H9 (cell line): ENCODE measurements around the gene LRRC45. TPM values are rescaled to one million over a fixed set of nuclear protein-coding genes. Genes with fewer than 3 reads are reported as not detected.

ENCODE experiments used
- DNase-seq: peaks from one replicate; pipeline ENCODE4 v3.0.0-alpha.2; 2017
- H2AFZ ChIP-seq: one replicate; pipeline ENCODE4 v1.6.1; 2013; ENCODE audit warnings: mild to moderate bottlenecking, low read length, control low read depth, moderate library complexity
- H2AK5ac ChIP-seq: 2 replicates; pipeline ENCODE4 v1.6.1; 2013; ENCODE audit warnings: low read length, control low read depth, mixed read lengths; ENCODE audit not compliant: insufficient read length
- H2BK120ac ChIP-seq: one replicate; pipeline ENCODE4 v1.6.1; 2013; ENCODE audit warnings: low read depth, mild to moderate bottlenecking, low read length, control low read depth, inconsistent platforms; ENCODE audit not compliant: poor library complexity, severe bottlenecking
- H2BK12ac ChIP-seq: 2 replicates; pipeline ENCODE4 v1.6.1; 2013; ENCODE audit warnings: low read length, control low read depth, mixed read lengths, low read depth; ENCODE audit not compliant: insufficient read length
- H2BK15ac ChIP-seq: 2 replicates; pipeline ENCODE4 v1.6.1; 2013; ENCODE audit warnings: low read depth, low read length, control low read depth
- H2BK20ac ChIP-seq: one replicate; pipeline ENCODE4 v1.6.1; 2013; ENCODE audit warnings: low read depth, mild to moderate bottlenecking, low read length, control low read depth, inconsistent platforms; ENCODE audit not compliant: poor library complexity, severe bottlenecking
- H2BK5ac ChIP-seq: 2 replicates; pipeline ENCODE4 v1.6.1; 2013; ENCODE audit warnings: low read length, control low read depth, mixed read lengths; ENCODE audit not compliant: insufficient read length
- H3K14ac ChIP-seq: 2 replicates; pipeline ENCODE4 v1.6.1; 2013; ENCODE audit warnings: low read length, control low read depth; ENCODE audit not compliant: insufficient read depth
- H3K18ac ChIP-seq: 2 replicates; pipeline ENCODE4 v1.6.1; 2013; ENCODE audit warnings: low read depth, mild to moderate bottlenecking, mixed read lengths, low read length, control low read depth; ENCODE audit not compliant: insufficient read length
- H3K23ac ChIP-seq: 2 replicates; pipeline ENCODE4 v1.6.1; 2013; ENCODE audit warnings: low read length, control low read depth, mixed read lengths, low read depth; ENCODE audit not compliant: insufficient read length
- H3K23me2 ChIP-seq: 2 replicates; pipeline ENCODE4 v1.6.1; 2013; ENCODE audit warnings: low read depth, mild to moderate bottlenecking, mixed read lengths, low read length, control low read depth; ENCODE audit not compliant: insufficient read length, poor library complexity, severe bottlenecking
- H3K27ac ChIP-seq: 2 replicates; pipeline ENCODE4 v1.5.1; 2013; ENCODE audit warnings: low read length, control low read depth, mixed read lengths, low read depth; ENCODE audit not compliant: insufficient read length
- H3K27me3 ChIP-seq: 2 replicates; pipeline ENCODE4 v1.6.1; 2013; ENCODE audit warnings: low read length, control low read depth, inconsistent platforms; ENCODE audit not compliant: insufficient read depth
- H3K4ac ChIP-seq: 2 replicates; pipeline ENCODE4 v1.6.1; 2013; ENCODE audit warnings: low read depth, mild to moderate bottlenecking, control low read depth, inconsistent platforms, low read length, moderate library complexity
- H3K4me1 ChIP-seq: 2 replicates; pipeline ENCODE4 v1.6.1; 2013; ENCODE audit warnings: low read length, control low read depth, inconsistent platforms; ENCODE audit not compliant: insufficient read depth
- H3K4me2 ChIP-seq: 2 replicates; pipeline ENCODE4 v1.6.1; 2013; ENCODE audit warnings: low read length, control low read depth, mixed read lengths; ENCODE audit not compliant: insufficient read length, insufficient read depth
- H3K56ac ChIP-seq: 2 replicates; pipeline ENCODE4 v1.6.1; 2013; ENCODE audit warnings: low read depth, mild to moderate bottlenecking, mixed read lengths, low read length, control low read depth; ENCODE audit not compliant: insufficient read length
- H3K79me1 ChIP-seq: 2 replicates; pipeline ENCODE4 v1.6.1; 2013; ENCODE audit warnings: low read depth, mild to moderate bottlenecking, moderate library complexity, low read length, control low read depth, inconsistent platforms; ENCODE audit not compliant: insufficient read depth, poor library complexity, severe bottlenecking
- H3K79me2 ChIP-seq: 2 replicates; pipeline ENCODE4 v1.6.1; 2013; ENCODE audit warnings: low read length, control low read depth, inconsistent platforms; ENCODE audit not compliant: insufficient read depth
- H3K9ac ChIP-seq: 2 replicates; pipeline ENCODE4 v1.6.1; 2013; ENCODE audit warnings: low read length, control low read depth, mixed read lengths; ENCODE audit not compliant: insufficient read length; ENCODE audit errors: extremely low read depth
- H3K9me3 ChIP-seq: one replicate; pipeline ENCODE4 v1.6.1; 2013; ENCODE audit warnings: low read depth, low read length, inconsistent platforms; ENCODE audit not compliant: control insufficient read depth
- H3T11ph ChIP-seq: one replicate; pipeline ENCODE4 v1.6.1; 2013; ENCODE audit warnings: mild to moderate bottlenecking, low read length, control low read depth, inconsistent platforms
- H4K20me1 ChIP-seq: one replicate; pipeline ENCODE4 v1.6.1; 2013; ENCODE audit not compliant: control insufficient read depth, insufficient read length, insufficient read depth
- H4K5ac ChIP-seq: 2 replicates; pipeline ENCODE4 v1.6.1; 2013; ENCODE audit warnings: low read depth, mild to moderate bottlenecking, mixed read lengths, low read length, control low read depth; ENCODE audit not compliant: insufficient read length
- H4K8ac ChIP-seq: replicated peaks from 2 replicates; pipeline ENCODE4 v1.6.1; 2013; ENCODE audit warnings: low read length, control low read depth, mixed read lengths, low read depth; ENCODE audit not compliant: insufficient read length
- H4K91ac ChIP-seq: 2 replicates; pipeline ENCODE4 v1.6.1; 2013; ENCODE audit warnings: low read depth, mild to moderate bottlenecking, moderate library complexity, mixed read lengths, low read length, control low read depth; ENCODE audit not compliant: insufficient read length
- H3K27ac Mint-ChIP-seq, 3 experiments: 2 replicates in 2 of 3; 3 replicates in 1 of 3; pipeline ENCODE4 v1.8.0; 2020 to 2021; ENCODE audit warnings: mixed read lengths in 3 of 3, mild to moderate bottlenecking in 1 of 3, moderate library complexity in 1 of 3
- H3K27me3 Mint-ChIP-seq: 2 replicates; pipeline ENCODE4 v1.8.0; 2021; ENCODE audit warnings: low read depth, mild to moderate bottlenecking, moderate library complexity, mixed read lengths
- H3K36me3 Mint-ChIP-seq, 3 experiments: 2 replicates in 2 of 3; 3 replicates in 1 of 3; pipeline ENCODE4 v1.8.0; 2020 to 2021; ENCODE audit warnings: low read depth in 3 of 3, mixed read lengths in 3 of 3; ENCODE audit not compliant: insufficient read depth in 1 of 3
- H3K4me1 Mint-ChIP-seq, 2 experiments: 2 replicates each; pipeline ENCODE4 v1.8.0; 2020; ENCODE audit warnings: mixed read lengths in 2 of 2
- H3K4me3 Mint-ChIP-seq, 2 experiments: 2 replicates in 1 of 2; 3 replicates in 1 of 2; pipeline ENCODE4 v1.8.0; 2020 to 2021; ENCODE audit warnings: mild to moderate bottlenecking in 2 of 2, mixed read lengths in 2 of 2, moderate library complexity in 1 of 2
- H3K9me3 Mint-ChIP-seq, 2 experiments: 2 replicates in 1 of 2; 3 replicates in 1 of 2; pipeline ENCODE4 v1.8.0; 2020; ENCODE audit warnings: mild to moderate bottlenecking in 2 of 2, mixed read lengths in 2 of 2, moderate library complexity in 1 of 2
- WGBS: extraction: QIAGEN DNeasy Blood & Tissue Kit; methylation state at CpG from one replicate; pipeline ENCODE4 v1.1.7; 2013; ENCODE audit warnings: missing lambda C conversion rate, low lambda C conversion rate, mixed read lengths; ENCODE audit not compliant: insufficient read length; ENCODE audit errors: extremely low coverage; 5-methylcytosine and 5-hydroxymethylcytosine counted together
- total RNA-seq: library from RNA; stranded (reverse); gene quantifications from 2 replicates; pipeline ENCODE4 v1.2.1, GENCODE V29; 2021
- TF ChIP-seq, protein P1 (sequence below): fragments of 200-600 bp; sonication (generic); conservative IDR thresholded peaks from 3 replicates; pipeline ENCODE4 v1.8.0; 2021; ENCODE audit warnings: antibody characterized with exemption, mild to moderate bottlenecking

LRRC45 gene
- total RNA-seq, 1 experiment from 2014 or later = 28.7 TPM

DNA sequence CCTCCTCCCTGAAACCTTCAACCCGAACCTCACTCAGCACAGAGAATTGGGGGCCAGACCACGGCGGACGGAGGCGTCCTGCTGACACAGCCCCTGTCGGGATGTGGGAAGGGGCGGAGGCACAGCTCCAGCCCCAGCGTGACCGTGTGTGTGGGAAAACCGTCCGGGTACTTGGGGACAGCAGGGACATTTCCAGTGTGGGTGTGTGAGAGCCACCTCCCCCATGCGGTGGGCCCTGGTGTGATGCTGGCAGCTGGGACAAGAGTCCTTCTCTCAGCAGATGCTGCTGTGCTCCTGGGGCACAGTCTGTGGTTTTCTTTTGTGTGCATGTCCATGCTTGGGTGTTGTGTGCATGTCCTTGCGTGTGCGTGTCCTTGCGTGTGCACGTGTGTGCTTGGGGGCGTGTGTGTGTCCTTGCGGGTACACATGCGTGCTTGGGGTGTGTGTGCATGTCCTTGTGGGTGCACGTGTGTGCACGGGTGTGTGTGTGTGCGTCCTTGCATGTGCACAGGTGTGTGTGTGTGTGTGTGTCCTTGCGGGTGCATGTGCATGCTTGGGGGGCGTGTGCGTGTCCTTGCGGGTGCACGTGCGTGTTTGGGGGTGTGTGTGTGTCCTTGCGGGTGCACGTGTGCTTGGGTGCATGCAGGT lies 17.3 kb upstream of the LRRC45 start:
- H3K9me3 Mint-ChIP-seq = no peaks in the 10 kb centered on the region
- no peak overlapping the region; a peak in 2 of 5 replicates for H3K4me3 Mint-ChIP-seq
- no peak for DNase-seq
- WGBS = no CpG with 5 or more reads among the region's 30 CpGs
- H2BK20ac ChIP-seq = no peak overlapping the region
- no peak overlapping the region for H3K4me2 ChIP-seq
- no peaks in the 10 kb centered on the region for H4K20me1 ChIP-seq
- H3K79me2 ChIP-seq = no peaks in the 10 kb centered on the region
- no peak overlapping the region for H3K18ac ChIP-seq
- H4K5ac ChIP-seq = no peak overlapping the region
- H3K14ac ChIP-seq = no peak overlapping the region
- no peaks in the 10 kb centered on the region for H3K36me3 Mint-ChIP-seq
- no peak overlapping the region for H3K23ac ChIP-seq
- H3K27me3 ChIP-seq = no peaks in the 10 kb centered on the region
- no peaks in the 10 kb centered on the region for H3K9me3 ChIP-seq
- H3K27ac Mint-ChIP-seq = peak overlapping the region in 1 of 3 experiments; percentile 63; a peak in 3 of 7 replicates
- no peaks in the 10 kb centered on the region for H3K4me1 Mint-ChIP-seq
- H3T11ph ChIP-seq = no peak overlapping the region
- no peak overlapping the region for H2AK5ac ChIP-seq
- H2BK15ac ChIP-seq = no peak overlapping the region
- H3K56ac ChIP-seq = no peak overlapping the region
- H4K8ac ChIP-seq = no peak overlapping the region
- no peak overlapping the region for H3K27ac ChIP-seq
- no peaks in the 10 kb centered on the region for H3K79me1 ChIP-seq
- no peak overlapping the region for H2AFZ ChIP-seq
- no peak overlapping the region for H3K9ac ChIP-seq
- H2BK120ac ChIP-seq = no peak overlapping the region
- H3K4ac ChIP-seq = no peak overlapping the region
- TF ChIP-seq, protein P1, sequence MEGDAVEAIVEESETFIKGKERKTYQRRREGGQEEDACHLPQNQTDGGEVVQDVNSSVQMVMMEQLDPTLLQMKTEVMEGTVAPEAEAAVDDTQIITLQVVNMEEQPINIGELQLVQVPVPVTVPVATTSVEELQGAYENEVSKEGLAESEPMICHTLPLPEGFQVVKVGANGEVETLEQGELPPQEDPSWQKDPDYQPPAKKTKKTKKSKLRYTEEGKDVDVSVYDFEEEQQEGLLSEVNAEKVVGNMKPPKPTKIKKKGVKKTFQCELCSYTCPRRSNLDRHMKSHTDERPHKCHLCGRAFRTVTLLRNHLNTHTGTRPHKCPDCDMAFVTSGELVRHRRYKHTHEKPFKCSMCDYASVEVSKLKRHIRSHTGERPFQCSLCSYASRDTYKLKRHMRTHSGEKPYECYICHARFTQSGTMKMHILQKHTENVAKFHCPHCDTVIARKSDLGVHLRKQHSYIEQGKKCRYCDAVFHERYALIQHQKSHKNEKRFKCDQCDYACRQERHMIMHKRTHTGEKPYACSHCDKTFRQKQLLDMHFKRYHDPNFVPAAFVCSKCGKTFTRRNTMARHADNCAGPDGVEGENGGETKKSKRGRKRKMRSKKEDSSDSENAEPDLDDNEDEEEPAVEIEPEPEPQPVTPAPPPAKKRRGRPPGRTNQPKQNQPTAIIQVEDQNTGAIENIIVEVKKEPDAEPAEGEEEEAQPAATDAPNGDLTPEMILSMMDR = no peak
- H3K4me1 ChIP-seq = no peaks in the 10 kb centered on the region
- H2BK12ac ChIP-seq = no peak overlapping the region
- H2BK5ac ChIP-seq = no peak overlapping the region
- no peaks in the 10 kb centered on the region; the same call in 1 of the 2 replicates for H3K27me3 Mint-ChIP-seq
- no peak overlapping the region for H4K91ac ChIP-seq
- no peaks in the 10 kb centered on the region for H3K23me2 ChIP-seq
